ENCODE data around the gene ARRB2. TPM values are rescaled to one million over a fixed set of nuclear protein-coding genes. Genes with fewer than 3 reads are reported as not detected.
"Not testable (repeated sequence)": the region's sequence is repeated elsewhere in the genome, so short reads cannot be mapped to it uniquely, and the experiment has no call there.

Gene ARRB2
- 13.7 TPM for total RNA-seq

GRCh38 chr17:4709794-4710692, at the start of gene ARRB2:
Gene ARRB2, plus strand, starts transcription at chr17:4710632. Its CDS starts 90 bp downstream, at chr17:4710722.
- peak; percentile 93 for ATAC-seq

- no peak for ATAC-seq
Measured at GRCh38 chr17:4663711-4664110, 46.7 kb upstream of the ARRB2 start.

- no peak for ATAC-seq
Measured at GRCh38 chr17:4664230-4664629, 46.2 kb upstream of the ARRB2 start.

GRCh38 chr17:4665027-4665426, 45.4 kb upstream of the ARRB2 start:
- no peak for ATAC-seq

GRCh38 chr17:4666296-4666695, 44.1 kb upstream of the ARRB2 start:
- no peak for ATAC-seq

GRCh38 chr17:4667166-4667565, 43.3 kb upstream of the ARRB2 start:
- no peak for ATAC-seq

- no peak for ATAC-seq
Measured at GRCh38 chr17:4672055-4672630, 38.3 kb upstream of the ARRB2 start.

- no peak for ATAC-seq
Measured at GRCh38 chr17:4672751-4673150, 37.7 kb upstream of the ARRB2 start.

- ATAC-seq = no peak
Measured at GRCh38 chr17:4673169-4673568, 37.3 kb upstream of the ARRB2 start.

- ATAC-seq = no peak
Measured at GRCh38 chr17:4673986-4674684, 36.3 kb upstream of the ARRB2 start.

- ATAC-seq = no peak
Measured at GRCh38 chr17:4674685-4674998, 35.8 kb upstream of the ARRB2 start.

- ATAC-seq = no peak
Measured at GRCh38 chr17:4675791-4676190, 34.6 kb upstream of the ARRB2 start.

GRCh38 chr17:4676791-4677190, 33.6 kb upstream of the ARRB2 start:
- no peak for ATAC-seq

- peak; percentile 52 for ATAC-seq
Measured at GRCh38 chr17:4678448-4679026, 31.9 kb upstream of the ARRB2 start.

- peak; percentile 75 for ATAC-seq
Measured at GRCh38 chr17:4679658-4680057, 30.8 kb upstream of the ARRB2 start.

- not testable (repeated sequence) for ATAC-seq
Measured at GRCh38 chr17:4683739-4684138, 26.7 kb upstream of the ARRB2 start.

GRCh38 chr17:4689872-4690271, 20.6 kb upstream of the ARRB2 start:
- not testable (repeated sequence) for ATAC-seq

- no peak for ATAC-seq
Measured at GRCh38 chr17:4690745-4691144, 19.7 kb upstream of the ARRB2 start.

GRCh38 chr17:4691686-4692085, 18.7 kb upstream of the ARRB2 start:
- no peak for ATAC-seq

- ATAC-seq = no peak
Measured at GRCh38 chr17:4693416-4693815, 17.0 kb upstream of the ARRB2 start.

- ATAC-seq = no peak
Measured at GRCh38 chr17:4696437-4696805, 14.0 kb upstream of the ARRB2 start.

- ATAC-seq = not testable (repeated sequence)
Measured at GRCh38 chr17:4699401-4700056, 10.9 kb upstream of the ARRB2 start.

- no peak for ATAC-seq
Measured at GRCh38 chr17:4701116-4701515, 9.3 kb upstream of the ARRB2 start.

Data from esophagus mucosa (tissue), 1 donor.